GM21381 (cell line): ENCODE results near the gene C16orf74.

Experiments
- ATAC-seq: cut with Tn5 transposase; IDR thresholded peaks from one replicate; pipeline ENCODE4 v1.9.1; 2021; ENCODE audit warnings: mild to moderate bottlenecking, moderate library complexity; ENCODE audit not compliant: unreplicated experiment

The C16orf74 gene

GRCh38 chr16:85659805-85660511, 90.9 kb downstream of the C16orf74 start:
- ATAC-seq = no peak

- no peak for ATAC-seq
Measured at GRCh38 chr16:85659336-85659735, 91.6 kb downstream of the C16orf74 start.

- no peak for ATAC-seq
Measured at GRCh38 chr16:85658504-85659326, 92.2 kb downstream of the C16orf74 start.

GRCh38 chr16:85657996-85658395, 92.9 kb downstream of the C16orf74 start:
- no peak for ATAC-seq
